Endothelial cell of umbilical vein (primary cell): ENCODE measurements around the gene RAB19.

Experiments
- POLR2AphosphoS5 ChIP-seq: IDR thresholded peaks from 2 replicates; pipeline ENCODE4 v1.6.1; 2012; ENCODE audit warnings: low read depth, mild to moderate bottlenecking, control low read depth, low read length, moderate library complexity; ENCODE audit not compliant: insufficient read depth
- TF ChIP-seq, protein P1 (sequence below), 2 donors: IDR thresholded peaks; 1 replicate in 1 of 2; 2 replicates in 1 of 2; pipeline ENCODE4 v1.5.1; 2011; ENCODE audit warnings: low read length in 2 of 2, mild to moderate bottlenecking in 2 of 2, moderate library complexity in 2 of 2, control low read depth in 1 of 2, inconsistent platforms in 1 of 2, low read depth in 1 of 2; ENCODE audit not compliant: insufficient read depth in 1 of 2; ENCODE audit errors: extremely low read depth in 1 of 2

DNA sequence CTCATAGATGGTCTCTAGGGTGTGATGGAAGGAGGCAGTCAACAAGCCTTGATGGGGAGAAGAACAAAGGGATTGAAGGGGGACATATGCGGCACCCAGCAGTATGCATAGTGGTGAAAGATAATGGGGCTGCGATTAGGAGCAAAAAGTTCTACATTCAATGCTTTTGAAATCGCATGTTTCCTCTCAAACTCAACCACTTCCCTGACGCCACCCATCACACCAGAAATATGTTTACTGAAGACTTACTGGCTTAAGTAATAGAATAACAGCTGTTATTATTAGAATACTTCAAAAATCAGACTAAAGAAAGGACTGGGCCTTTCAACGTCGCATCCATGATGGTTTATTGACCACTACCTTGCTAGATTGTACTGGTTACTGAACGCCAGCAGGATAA, 44.0 kb downstream of the RAB19 start:
- TF ChIP-seq, protein P1, sequence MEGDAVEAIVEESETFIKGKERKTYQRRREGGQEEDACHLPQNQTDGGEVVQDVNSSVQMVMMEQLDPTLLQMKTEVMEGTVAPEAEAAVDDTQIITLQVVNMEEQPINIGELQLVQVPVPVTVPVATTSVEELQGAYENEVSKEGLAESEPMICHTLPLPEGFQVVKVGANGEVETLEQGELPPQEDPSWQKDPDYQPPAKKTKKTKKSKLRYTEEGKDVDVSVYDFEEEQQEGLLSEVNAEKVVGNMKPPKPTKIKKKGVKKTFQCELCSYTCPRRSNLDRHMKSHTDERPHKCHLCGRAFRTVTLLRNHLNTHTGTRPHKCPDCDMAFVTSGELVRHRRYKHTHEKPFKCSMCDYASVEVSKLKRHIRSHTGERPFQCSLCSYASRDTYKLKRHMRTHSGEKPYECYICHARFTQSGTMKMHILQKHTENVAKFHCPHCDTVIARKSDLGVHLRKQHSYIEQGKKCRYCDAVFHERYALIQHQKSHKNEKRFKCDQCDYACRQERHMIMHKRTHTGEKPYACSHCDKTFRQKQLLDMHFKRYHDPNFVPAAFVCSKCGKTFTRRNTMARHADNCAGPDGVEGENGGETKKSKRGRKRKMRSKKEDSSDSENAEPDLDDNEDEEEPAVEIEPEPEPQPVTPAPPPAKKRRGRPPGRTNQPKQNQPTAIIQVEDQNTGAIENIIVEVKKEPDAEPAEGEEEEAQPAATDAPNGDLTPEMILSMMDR (IDR thresholded peaks at IDR 0.05; ENCODE audit: extremely low read depth in 1 of 2, insufficient read depth in 1 of 2, low read depth in 1 of 2, low read length in 2 of 2), result no peak
- no peak for TF ChIP-seq POLR2AphosphoS5
